HG03196 (cell line): ENCODE measurements around the gene PAWR.
"Not testable (repeated sequence)": the region's sequence is repeated elsewhere in the genome, so short reads cannot be mapped to it uniquely, and the experiment has no call there.

Source experiments
- ATAC-seq: cut with Tn5 transposase; IDR thresholded peaks from one replicate; pipeline ENCODE4 v1.9.1; 2021; ENCODE audit not compliant: unreplicated experiment

Gene PAWR

DNA sequence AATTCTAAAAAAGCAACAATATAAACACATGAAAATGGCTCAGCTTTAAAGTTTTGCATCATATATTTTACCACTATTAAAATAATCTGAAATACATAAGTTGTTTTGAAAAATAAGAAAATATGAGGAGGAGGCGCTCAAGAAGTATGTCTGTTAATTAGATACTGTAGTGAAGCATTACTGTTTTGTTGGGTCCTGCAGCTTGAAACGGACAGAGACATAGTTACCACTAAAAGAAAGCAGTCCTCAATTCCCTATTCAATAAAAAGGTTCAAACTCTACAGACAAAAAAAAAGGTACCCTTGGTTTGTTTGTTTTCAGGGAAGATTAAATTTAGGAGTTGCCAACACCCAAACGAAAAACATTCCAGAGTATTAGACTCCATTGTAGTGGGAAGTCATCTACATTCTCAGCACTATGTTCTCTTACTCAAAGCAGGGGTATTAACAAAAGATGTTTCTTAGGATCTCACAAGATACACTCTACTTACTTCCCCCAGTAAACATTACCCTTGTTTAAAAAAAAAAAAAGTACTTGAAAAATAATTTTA is 3.0 kb downstream of the PAWR start:
- ATAC-seq = no peak

DNA sequence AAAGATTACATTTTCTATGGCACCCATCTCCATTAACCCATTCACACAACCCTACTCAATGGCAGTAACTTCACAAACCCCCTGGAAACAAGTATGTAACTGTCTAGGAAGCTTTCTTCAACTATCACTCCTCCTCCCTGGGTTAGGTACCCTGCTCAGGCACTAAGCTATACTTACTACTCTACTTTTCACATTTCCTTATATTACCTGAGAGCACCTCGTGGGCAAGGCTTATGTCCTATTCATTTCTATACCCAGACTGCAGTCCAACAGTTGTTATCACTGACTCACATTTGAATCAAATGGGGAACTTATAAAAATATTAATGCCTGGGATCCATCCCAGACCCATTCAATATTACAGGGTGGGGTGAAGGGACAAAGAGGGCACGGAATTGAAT is 4.6 kb downstream of the PAWR start:
- no peak for ATAC-seq

DNA sequence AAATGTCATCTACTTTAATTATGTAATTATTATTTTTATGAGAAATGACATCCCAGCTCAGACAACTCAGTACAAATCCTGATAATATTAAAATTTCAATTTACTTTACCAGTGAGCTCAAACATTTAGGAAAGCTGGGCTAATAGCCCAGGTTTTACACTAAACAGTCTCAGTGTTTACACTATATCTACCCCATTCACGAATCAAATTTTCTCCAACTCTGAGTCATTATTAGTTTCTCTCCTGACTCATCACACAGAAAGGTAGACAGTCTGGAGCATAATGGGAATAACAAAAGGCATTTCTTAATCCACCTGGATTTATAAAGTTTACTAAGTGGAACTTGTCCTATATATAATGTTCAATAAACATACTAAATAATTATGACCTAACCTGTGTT is 5.7 kb downstream of the PAWR start:
- no peak for ATAC-seq

DNA sequence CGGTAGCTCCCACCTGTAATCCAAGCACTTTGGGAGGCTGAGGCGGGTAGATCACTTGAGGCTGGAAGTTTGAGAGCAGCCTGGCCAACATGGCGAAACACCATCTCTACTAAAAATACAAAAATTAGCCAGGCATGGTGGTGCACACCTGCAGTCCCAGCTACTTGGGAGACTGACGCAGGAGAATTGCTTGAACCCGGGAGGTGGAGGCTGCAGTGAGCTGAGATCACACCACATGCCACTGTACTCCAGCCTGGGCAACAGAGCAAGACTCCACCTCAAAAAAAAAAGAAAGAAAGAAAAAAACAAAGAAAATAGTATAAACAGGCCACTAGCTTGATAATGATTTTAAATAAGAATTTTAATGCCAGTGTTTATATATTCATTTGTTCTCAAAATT is 6.4 kb downstream of the PAWR start:
- ATAC-seq = not testable (repeated sequence)

DNA sequence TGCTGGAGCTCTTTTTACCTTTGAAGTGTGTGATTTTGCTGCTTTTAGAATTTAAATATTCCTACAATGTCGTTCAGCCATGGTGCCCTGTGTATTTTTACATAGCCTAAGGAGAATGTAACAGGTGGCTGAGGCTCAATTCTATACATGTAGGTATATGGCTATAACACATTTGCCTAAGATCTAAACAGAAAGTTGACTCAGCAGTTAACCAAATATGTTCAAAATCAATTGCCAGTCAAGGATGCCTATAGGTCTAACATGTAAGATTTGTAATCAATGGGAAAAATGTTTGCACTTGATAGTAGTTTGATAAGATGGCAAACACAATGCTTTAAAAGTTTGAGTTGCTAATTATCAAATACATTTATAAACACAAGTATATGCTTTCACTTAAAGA is 8.2 kb downstream of the PAWR start:
- ATAC-seq = no peak

DNA sequence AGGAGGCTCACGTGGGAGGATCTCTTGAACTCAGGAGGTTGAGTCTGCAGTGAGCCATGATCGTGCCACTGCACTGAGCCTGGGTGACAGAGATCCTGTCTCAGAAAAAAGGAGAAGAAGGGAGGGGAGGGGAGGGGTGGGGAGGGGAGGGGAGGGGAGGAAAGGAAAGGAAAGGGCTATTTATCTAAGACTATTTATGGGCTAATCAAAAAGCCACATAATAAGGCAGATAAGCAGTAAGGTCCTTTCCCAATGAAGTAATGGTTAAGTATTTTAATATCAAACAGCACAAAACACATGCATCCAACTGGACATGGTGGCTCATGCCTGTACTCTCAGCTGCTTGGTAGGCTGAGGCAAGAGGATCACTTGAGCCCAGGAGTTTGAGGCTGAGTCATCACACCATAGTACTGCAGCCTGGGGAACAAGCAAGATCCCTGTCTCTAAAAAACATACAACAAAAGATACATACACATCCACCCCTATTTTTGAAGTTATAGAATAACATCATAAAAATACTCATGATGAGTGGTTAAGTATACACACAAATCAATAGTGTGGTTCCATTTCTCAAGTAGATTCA is 9.7 kb downstream of the PAWR start:
- no peak for ATAC-seq

DNA sequence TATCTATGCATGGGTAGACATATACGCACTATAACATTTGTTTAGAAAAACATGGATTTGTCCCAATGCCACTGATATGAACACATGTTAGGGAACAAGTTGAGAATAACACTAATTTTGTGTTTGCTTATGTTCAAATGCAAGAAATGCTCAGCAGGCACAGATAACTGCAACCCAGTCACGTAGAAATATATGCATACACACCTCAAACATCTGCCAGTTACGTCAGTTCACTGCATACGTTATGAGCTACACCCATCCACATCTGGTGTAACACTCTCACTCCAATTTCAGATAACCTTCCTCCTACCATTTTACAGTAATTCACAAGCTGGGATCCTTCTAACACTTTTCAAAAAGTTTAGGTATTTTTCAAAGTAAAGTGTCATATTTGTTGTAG is 10.7 kb downstream of the PAWR start:
- ATAC-seq = no peak

DNA sequence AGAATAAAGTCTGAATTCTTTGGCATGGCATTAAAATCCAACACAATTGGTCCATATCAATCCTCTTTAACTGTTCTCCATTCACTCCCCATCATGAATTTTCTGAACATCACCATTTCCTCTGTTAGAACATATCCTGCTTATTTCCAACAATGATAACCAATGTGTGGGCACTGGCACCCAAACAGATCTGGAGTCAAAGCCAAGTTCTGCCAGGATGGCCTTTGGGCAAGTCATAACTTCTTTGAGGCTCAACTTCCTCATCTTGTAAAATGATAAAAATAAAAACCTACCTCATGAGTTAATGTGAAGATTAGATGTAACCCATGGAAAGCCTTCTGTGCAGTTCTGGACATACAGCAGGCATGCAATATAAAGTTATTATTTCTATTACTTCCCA is 12.5 kb downstream of the PAWR start:
- ATAC-seq = no peak

DNA sequence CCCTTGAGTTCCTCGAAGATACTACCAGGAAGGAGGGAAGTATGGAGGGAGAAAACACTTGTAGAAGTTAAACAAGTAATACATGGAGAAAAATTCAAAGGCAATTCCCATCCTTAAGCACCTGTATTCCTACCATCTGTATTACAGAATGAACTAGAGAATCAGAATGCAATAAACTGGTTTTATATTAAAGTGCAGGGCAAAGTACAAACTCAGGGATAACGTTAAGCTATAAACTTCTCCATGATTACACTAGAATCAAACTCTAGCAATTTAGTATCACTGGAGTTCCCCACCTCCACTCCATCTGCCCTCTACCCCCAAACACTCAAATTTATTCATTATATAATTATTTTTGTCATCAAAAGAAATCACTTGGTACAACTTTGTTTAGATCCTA is 13.1 kb downstream of the PAWR start:
- no peak for ATAC-seq

DNA sequence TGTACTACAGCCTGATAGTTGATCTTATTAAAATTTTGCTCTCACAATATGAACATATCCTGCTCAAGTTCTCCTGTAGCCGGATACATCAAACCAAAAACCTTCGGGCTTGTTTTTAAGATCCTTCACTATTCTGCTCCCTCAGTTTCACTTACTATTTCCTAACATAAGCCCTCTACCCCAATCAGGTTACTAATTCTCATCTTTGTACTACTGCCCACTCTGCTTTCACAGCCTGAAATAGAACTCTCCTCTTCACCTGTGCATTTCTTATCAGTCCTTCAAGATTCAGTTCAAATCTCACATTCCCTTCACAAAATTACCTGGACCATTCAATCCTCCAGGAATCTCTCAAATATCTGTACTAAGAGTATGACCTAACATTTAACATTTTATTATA is 14.2 kb downstream of the PAWR start:
- no peak for ATAC-seq

DNA sequence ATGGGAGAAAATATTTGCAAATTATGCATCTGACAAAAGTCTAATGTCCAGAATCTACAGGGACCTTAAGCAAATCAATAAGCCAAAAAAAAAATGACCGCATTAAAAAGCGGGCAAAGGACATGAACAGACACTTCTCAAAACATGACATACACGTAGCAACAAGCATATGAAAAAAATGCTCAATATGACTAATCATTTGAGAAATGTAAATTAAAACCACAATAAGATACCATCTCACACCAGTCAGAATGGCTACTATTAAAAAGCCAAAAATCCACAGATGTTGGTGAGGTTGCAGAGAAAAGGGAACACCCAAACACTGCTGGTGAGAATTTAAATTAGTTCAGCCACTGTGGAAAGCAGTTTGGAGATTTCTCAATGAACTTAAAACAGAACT is 16.1 kb downstream of the PAWR start:
- no peak for ATAC-seq

DNA sequence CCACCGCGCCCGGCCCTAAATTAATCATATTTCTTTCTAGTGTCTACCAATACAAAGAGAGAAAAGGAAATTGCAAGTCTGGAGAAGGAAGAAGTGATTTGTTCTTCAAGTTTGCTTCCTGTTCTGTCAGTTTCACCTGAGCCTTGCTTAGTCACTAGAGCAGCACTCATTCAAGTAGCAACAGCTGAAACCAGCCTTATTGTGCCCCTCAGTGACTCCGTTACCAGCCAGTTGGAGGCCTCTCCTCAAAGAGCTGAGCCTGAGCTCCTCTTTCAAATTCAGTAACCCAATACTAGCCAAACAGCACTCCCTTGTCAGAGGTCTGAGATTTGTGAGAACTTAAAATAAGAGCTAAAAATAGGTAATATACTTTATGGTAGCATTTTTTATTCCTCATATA is 17.4 kb downstream of the PAWR start:
- no peak for ATAC-seq

DNA sequence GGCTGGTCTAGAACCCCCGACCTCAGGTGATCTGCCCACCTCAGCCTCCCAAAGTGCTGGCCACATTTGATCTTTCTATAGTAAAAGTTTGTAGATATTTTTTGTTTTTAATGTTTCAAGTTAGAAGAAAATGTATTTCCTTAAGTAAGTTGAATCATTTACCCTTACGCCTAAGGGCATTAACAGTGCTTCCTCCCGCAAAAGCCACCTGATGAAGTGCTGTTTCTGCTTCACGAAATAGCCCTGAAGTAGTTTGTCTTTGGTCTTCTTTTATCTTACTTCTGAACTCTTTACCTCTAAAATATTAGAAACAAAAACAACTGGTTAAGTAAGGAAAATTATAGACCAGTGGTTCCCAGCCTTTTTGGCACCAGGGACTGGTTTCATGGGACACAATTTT is 22.7 kb downstream of the PAWR start:
- no peak for ATAC-seq

DNA sequence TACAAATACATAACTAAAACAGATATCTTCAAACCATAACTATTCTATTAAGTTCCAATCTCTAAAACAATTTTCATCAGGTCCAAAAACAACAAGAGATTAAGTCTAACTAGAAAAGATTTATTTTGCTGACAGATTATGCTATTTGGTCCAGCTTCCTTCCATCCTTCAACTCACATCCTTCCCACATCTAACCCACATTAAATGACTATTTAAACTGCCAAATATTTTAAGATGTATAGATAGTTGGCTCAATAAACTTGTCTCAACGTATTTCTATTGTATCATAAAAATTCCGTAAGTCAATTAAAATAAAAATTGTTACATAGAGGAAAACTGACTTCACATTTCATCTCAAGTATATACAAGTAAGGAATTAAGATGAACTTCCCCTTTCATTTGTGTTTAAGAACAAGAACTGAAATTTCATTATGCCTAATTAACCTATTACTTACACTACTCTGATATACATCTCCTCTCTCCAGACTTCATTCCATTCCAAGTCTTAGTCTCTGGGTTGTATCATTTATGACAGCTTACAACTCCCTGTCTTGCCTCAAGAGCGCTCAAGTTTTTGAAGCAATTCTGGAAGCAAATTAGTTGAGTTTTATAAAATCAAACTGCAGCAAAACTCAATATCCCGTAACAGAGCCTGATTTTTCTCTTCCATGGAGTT is 25.4 kb downstream of the PAWR start:
- ATAC-seq = no peak

DNA sequence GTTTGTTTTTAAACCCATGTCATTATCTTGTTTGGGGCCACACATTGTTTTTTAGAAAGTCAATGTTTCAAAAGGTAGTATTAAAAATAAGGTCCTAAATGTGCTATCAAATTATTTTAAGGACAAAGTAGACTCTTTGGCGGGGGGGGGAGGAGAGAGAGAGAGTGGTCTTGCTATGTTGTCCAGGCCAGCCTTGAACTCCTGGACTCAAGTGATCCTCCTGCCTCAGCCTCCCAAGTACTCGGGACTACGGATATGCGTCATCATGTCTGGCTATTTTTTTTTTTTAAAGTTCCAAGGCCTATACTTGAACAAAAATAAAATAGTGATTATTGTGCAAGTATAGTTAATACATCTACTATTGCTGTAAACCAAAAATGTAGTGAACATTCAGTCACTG is 26.2 kb downstream of the PAWR start:
- no peak for ATAC-seq

DNA sequence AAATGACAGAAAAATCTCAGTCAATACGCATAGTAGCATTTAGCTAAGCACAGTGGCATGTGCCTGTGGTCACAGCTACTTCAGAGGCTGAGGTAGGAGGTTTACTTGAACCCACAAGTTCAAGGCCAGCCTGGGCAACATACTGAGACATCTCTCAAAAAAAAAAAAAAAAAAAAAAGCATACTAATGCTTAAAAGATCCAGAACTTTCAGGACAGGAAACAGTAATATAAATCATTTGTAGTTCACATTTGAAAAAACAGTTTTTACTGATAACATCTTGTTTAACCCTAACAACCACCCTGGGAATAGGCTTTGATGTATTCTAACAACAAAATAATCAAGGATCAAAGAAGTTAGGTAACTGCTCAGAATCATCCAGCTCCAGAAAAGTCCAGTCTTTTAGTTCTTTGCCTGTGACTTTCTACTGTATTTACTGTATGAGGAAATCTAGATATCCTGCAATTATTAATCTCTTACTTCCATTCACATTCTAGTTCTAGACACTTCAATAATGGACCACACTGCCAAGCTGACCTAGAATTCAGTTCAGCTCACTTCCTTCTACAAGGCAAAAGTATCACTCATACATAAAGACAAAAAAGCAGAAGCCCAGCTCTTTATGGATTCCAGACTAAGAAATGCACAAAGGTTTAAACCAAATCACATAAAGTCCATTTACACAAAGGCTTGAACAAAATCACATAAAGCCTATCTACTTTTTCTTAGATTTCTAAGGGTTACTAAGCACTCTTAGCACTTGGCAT is 28.5 kb downstream of the PAWR start:
- no peak for ATAC-seq

DNA sequence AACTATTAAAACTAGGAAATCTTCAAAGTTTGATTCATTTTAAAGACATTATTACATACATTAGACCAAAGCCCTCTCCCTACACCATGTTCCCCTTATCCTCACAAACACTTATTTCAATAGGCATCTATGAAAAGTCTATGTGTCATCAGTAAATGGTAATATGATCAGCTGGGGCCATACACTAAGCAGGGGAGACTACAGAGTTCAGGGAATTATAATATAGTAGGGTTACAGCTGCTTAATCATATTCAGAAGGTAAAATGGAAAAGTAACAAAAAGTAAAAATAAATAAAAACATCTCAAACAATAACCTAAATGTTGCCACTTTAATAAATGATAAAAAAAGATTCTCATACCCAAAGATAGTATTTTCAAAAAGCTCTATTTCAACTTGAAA is 29.1 kb downstream of the PAWR start:
- no peak for ATAC-seq

DNA sequence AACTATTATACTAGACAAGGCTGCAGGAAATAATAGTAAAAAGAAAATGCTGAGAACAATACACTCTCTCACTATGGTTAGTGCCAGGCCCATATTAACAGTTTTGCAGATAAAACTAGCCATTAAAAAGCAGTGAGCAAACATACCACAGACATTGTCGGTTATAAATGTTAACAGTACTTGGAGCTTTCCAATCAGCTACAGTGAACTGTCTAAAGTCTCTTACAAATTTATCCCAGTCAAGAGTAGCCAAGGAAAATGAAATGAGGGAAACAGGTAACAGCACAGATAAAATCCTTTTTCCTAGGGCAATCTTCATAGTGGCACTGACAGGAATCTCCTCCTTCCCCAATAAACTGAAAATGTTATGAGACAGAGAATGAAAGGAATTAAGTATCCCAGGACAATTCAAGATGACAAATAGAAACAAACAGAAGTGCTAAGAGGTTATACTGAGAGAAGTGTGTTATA is 30.8 kb downstream of the PAWR start:
- no peak for ATAC-seq

DNA sequence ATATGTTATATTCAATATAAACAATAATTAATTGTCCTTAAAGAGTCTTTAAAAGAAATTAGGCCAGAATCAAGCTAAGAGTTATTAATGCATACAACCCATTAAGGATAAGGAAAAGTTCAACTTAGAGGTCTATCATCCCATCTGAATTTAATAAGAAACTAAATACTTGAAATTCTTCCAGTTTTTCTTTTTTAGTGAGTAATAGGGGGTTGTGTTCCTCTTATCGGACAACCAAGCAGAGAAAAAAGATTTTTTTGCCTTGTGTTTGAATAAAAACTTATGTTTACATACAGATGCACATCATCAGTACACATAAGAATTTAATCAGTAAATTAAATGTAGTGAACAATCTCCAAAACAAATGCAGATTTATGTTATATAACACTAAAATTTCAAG is 32.5 kb downstream of the PAWR start:
- no peak for ATAC-seq

DNA sequence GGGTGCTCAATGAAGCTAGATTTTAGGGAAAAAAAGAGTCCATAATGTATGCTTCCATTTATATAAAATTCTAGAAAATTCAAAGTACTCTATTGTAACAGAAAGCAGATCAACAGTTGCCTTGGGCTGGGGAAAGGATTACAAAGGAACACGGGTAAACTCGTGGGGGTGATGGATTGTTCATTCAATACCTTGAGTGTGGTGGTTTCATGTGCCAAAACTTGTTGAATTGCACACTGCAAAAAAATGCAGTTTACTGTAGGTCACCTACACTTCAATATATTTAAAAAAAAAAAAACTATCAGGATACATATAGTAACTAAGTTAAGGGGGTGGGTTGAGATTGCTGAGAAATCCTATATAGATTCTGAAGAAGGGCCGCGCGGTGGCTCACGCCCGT is 33.6 kb downstream of the PAWR start:
- no peak for ATAC-seq

DNA sequence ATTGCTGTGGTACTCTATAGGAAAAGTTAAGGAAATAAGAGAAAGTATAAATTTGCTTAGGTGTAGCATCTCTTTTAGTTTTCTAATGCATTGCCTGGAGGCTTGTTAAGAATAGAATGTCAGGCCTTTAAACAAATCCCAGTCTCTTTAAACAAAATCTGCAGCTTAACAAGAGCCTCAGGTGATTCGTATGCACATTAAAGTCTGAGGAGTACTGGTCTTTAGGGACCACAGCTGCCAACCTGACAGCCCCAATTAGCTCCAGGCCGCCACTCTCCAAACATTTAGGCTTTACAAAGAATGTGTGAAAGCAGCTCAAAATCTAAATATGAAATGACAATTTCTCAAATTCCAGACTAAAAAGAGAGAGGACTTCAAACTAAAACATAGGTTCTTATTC is 35.7 kb downstream of the PAWR start:
- ATAC-seq = no peak

DNA sequence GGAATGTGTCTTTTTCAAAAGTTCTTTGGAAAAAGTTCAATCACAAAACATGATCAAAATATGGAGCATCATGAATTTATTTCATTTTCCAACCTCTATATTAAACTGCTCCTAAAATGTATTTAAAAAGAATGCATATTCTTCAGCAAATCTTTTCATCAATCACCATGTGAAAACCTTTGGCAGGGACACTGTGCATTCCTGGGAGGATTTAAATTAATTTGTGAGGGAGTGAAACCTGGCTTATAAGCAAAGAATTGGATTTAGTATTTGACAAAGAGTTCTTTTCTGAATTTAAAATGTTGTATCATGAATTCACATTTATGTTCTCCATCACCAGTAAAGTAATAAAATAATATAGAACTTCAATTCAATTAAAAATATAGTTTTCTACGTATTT is 38.2 kb downstream of the PAWR start:
- no peak for ATAC-seq
